HL-60 (cell line): ENCODE data around the gene DOCK1.

ENCODE experiments used
- DNase-seq, 2 experiments: peaks; one replicate each; pipeline ENCODE4 v3.0.0-alpha.2; 2010 to 2020; ENCODE audit warnings: low read depth in 1 of 2, low spot score in 1 of 2
- H3K27ac ChIP-seq: fragments of 250-450 bp; sonication (Bioruptor Pico); replicated peaks from 2 replicates; pipeline ENCODE4 v1.5.1; 2020; ENCODE audit warnings: mild to moderate bottlenecking, moderate library complexity
- H3K27me3 ChIP-seq: fragments of 250-450 bp; sonication (Bioruptor Pico); 2 replicates; pipeline ENCODE4 v1.5.1; 2021; ENCODE audit warnings: mild to moderate bottlenecking, moderate library complexity; ENCODE audit not compliant: insufficient read depth, poor library complexity, severe bottlenecking
- H3K4me3 ChIP-seq: replicated peaks from 2 replicates; pipeline ENCODE4 v1.5.1; 2011; ENCODE audit warnings: mild to moderate bottlenecking, control low read depth, low read length; ENCODE audit not compliant: insufficient read depth
- CTCF ChIP-seq: IDR thresholded peaks from one replicate; pipeline ENCODE4 v1.5.1; 2011; ENCODE audit warnings: low read length, control low read depth, inconsistent platforms; ENCODE audit not compliant: insufficient read depth
- GABPA ChIP-seq: IDR thresholded peaks from 2 replicates; pipeline ENCODE4 v1.6.1; 2012; ENCODE audit warnings: low read depth
- POLR2AphosphoS5 ChIP-seq: IDR thresholded peaks from 2 replicates; pipeline ENCODE4 v1.6.1; 2012; ENCODE audit warnings: low read depth
- REST ChIP-seq: IDR thresholded peaks from 2 replicates; pipeline ENCODE4 v1.6.1; 2012; ENCODE audit warnings: low read depth; ENCODE audit not compliant: insufficient replicate concordance
- SPI1 ChIP-seq: IDR thresholded peaks from 2 replicates; pipeline ENCODE4 v1.6.1; 2012; ENCODE audit warnings: low read depth, mild to moderate bottlenecking, borderline replicate concordance

DOCK1 gene

GRCh38 chr10:127313996-127314700 is 408.9 kb downstream of the DOCK1 start:
- Histone ChIP-seq H3K4me3 (no peak overlapping the region), H3K27me3 (no peaks in the 10 kb centered on the region), H3K27ac (no peak overlapping the region)
- TF ChIP-seq REST (no peak), CTCF (no peak), SPI1 (no peak), GABPA (no peak), POLR2AphosphoS5 (no peak)
- no peak for DNase-seq

GRCh38 chr10:127314797-127315196 is 409.6 kb downstream of the DOCK1 start:
- TF ChIP-seq SPI1 (no peak), REST (no peak), GABPA (no peak), POLR2AphosphoS5 (no peak)
- H3K27me3 ChIP-seq, result no peaks in the 10 kb centered on the region
- DNase-seq, result no peak

GRCh38 chr10:127315888-127316287 is 410.7 kb downstream of the DOCK1 start:
- H3K27ac ChIP-seq, result no peak overlapping the region
- no peak overlapping the region for H3K4me3 ChIP-seq
- DNase-seq, result no peak
- TF ChIP-seq SPI1 (no peak), REST (no peak), CTCF (no peak), POLR2AphosphoS5 (no peak), GABPA (no peak)
- H3K27me3 ChIP-seq, result no peaks in the 10 kb centered on the region

More at GRCh38 chr10:127314797-127315196, 409.6 kb downstream of the DOCK1 start:
- H3K27ac ChIP-seq, result no peak overlapping the region
- no peak overlapping the region for H3K4me3 ChIP-seq
